A172 (cell line): ENCODE results near the gene PSMA7. TPM values are rescaled to one million over a fixed set of nuclear protein-coding genes. Genes with fewer than 3 reads are reported as not detected.

Source experiments
- DNase-seq: peaks from one replicate; pipeline ENCODE4 v3.0.0-alpha.2; 2015; ENCODE audit warnings: low spot score
- total RNA-seq: library from RNA; depleted of rRNA; stranded (reverse); fragments of >200 nt; shearing (Covaris generic); gene quantifications from 2 replicates; pipeline ENCODE4 v1.2.3, GENCODE V29; 2014; rRNA removed

Gene PSMA7
- 837 and 1,013 TPM in 2 replicates for total RNA-seq

- peak; percentile 60 for DNase-seq
Observed at GRCh38 chr20:62143081-62143956, at the start of gene PSMA7, which contains the start of gene SS18L1. Gene PSMA7, minus strand, starts transcription at chr20:62143394. Its CDS starts 91 bp downstream, at chr20:62143303. Gene SS18L1, plus strand, starts transcription at chr20:62143769. Its CDS starts 52 bp downstream, at chr20:62143821.

DNA sequence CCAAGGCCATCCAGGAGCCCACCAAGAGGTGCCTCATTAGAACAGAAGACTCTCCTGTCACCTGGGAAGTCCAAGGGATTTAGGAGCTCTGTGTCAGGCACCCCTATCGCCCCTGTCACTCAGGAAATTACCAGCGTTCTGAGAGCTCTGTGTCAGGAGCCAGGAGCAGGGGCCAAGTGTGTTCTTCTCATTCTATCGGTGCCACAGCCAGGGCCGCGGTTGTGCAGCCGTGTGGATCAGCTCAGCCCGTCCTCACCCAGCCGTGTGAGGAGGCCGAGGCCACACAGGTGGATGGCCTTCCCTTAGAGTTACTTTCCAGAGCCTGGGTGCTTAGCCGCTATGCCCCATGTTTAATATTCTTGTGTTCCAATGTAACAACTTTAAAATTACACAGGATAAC, 49.4 kb upstream of the PSMA7 start:
- DNase-seq: no peak

DNA sequence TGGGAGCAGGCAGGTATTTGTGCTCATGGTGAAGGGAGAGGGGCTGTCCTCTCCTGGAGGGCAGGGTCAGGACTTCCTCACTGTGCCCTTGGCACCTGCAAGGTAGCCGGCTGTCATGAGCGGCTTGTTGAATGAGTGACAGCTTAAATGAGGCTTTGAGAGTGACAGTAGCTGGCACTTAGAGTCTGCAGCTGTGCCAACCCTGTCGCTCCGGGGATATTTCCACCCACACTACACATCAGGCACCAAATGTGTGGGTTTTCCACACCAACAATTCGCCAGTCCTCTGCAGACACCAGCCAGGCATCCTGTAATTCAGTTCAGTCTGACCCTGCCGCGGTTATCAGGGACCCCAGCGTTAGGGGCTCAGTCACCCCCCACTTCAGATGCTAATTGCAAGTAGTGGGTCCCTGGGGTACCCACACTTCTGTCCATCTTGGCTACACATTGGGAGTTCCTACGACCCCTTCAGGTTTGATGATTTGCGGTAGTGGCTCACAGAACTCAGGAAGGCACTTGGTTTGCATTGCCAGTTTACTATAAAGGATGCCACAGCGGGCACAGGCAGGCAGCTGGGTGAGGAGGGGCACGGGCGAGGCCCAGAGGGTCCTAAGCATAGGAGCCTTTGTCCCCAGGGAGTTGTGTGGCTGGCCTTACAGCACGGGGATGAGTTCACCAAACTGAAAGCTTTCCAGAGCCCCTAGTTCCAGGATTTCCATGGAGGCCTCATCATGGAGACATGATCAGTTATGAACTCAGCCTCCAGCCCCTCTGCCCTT, 48.8 kb upstream of the PSMA7 start:
- DNase-seq: no peak

- no peak for DNase-seq
Observed at GRCh38 chr20:62190639-62191411, 47.6 kb upstream of the PSMA7 start.

- no peak for DNase-seq
Observed at GRCh38 chr20:62186887-62187866, 44.0 kb upstream of the PSMA7 start.

DNA sequence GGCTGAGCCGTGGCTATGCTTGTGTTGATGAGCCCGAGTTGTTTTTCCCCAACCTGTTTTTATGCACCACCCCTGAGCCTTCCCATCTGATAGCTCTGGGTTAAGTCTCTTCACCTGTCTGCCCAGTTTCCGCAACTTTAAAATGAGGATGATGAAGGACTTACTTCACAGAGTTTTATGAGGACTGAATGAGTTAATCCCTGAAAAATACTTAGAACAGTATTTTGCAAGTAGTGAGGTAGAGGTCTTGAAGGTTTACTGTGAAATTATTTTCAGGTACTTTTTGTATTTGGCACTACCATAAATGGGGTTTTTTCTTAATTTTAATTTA, 42.9 kb upstream of the PSMA7 start:
- DNase-seq: no peak

- no peak for DNase-seq
Observed at GRCh38 chr20:62183426-62184142, 40.4 kb upstream of the PSMA7 start.

- DNase-seq: peak; percentile 93
Observed at GRCh38 chr20:62182469-62183425, 39.6 kb upstream of the PSMA7 start, which contains the start of gene MTG2. Gene MTG2, plus strand, starts transcription at chr20:62183028. Its CDS starts 10,393 bp downstream, at chr20:62193421.

DNA sequence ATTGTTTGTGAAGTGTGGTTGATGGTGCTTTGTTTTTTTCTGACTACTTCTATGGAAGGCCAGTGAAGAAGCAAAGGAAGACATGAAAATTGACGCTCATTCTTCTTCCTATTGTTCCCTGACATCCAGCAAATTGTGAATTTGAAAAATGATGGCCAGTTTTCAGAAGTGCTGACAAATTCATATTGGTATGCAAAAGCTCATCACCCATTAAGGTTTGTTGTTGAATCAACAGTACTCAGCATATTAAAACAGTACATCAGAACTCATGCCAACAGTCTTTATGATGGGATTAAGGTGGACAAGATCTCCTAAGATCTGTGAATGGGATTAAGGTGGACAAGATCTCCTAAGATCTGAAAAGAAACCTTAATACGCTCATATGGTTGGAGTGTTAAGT, 38.6 kb upstream of the PSMA7 start:
- DNase-seq: no peak

- no peak for DNase-seq
Observed at GRCh38 chr20:62179162-62179504, 35.9 kb upstream of the PSMA7 start.

DNA sequence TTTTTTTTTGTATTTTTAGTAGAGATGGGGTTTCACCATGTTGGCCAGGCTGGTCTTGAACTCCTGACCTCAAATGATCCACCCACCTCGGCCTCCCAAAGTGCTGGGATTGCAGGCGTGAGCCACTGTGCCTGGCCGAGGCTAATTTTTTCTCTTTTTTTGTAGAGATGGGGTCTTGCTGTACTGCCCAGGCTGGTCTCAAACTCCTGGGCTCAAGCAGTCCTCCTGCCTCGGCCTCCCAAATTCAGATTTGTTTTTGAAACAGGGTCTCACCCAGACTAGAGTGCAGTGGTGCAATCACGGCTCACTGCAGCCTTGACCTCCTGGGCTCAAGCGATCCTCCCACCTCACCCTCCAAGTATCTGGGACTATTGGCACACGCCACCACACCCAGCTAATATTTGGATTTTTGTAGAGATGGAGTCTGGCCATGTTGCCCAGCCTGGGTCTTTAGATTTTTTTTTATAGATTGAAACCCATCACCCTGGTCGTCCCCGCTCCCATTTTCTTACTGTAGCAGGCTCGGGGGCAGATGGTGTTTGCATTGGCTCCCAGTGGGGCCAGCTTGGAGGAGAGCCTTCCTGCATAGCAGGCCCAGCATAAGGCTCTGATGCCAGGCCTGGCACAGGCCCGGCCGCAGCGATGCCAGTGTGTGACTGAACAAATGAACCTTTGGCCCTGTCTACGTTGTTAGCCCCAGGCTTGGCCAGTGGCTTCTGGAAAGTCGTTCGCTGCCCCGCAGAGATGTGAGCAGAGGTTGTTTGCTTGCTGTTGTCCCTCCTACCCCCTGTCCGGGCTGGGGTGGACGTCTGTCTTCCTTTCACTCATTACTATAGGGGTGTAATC, 35.3 kb upstream of the PSMA7 start:
- no peak for DNase-seq

DNA sequence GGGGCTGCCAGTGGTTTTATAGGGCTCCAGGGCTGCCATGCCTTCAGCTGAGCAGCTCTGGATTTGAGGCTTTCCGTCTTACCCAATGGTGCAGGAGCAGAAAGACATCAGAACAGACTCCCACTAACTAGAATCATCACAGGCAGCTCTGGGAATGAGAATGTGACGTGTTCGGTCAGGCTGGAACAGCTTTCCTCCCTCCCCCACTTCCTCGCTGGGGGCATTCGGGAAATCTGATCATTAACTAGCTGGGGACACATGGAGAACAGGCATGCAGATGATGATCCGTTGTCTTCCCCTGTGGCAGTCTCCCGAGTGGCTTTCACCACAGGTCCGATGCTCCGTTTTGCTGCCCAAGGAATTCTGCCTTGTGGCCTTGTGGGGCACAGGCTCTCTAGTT, 34.1 kb upstream of the PSMA7 start:
- no peak for DNase-seq

- DNase-seq: no peak
Observed at GRCh38 chr20:62176866-62177265, 33.7 kb upstream of the PSMA7 start.

- no peak for DNase-seq
Observed at GRCh38 chr20:62175711-62176110, 32.5 kb upstream of the PSMA7 start.

GRCh38 chr20:62174870-62175624, 31.9 kb upstream of the PSMA7 start:
- no peak for DNase-seq

DNA sequence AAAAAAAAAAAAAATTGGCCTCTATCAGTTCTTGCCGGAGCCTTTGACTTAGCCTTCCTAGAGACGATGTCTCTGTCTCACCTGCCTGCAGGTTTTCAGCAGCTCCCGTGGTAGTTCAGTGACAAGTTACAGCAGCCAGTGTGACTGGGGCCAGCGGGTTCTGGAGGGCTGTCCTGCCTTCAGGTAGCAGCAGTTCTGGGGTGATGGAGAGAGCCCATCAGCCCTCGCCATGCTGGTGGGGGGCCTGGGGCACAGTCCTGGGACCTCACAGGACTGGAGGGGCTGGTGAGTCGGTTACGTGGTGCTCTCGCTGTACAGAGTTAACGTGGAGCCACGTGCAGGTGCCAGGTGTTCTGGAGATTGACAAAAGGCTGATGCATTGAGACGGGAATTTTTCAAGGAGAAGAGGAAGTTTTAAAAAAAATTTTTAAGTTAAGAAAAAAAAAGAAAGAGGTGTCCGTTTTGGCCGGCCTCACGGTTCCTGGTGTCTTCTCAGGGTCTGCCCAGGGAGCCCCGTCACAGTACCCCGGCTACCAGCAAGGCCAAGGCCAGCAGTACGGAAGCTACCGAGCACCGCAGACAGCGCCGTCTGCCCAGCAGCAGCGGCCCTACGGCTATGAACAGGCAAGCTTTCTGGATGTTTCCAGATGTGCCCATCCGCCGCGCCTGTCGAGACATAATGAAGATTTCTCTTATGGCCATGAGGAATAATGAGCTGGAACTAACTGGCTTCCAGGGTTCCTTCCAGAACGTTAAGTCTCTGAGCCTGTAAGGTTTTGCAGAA, 31.0 kb upstream of the PSMA7 start:
- DNase-seq: no peak

GRCh38 chr20:62172666-62173065, 29.5 kb upstream of the PSMA7 start:
- no peak for DNase-seq
